K562 (cell line): ENCODE data around the gene CST6. TPM values are rescaled to one million over a fixed set of nuclear protein-coding genes. Genes with fewer than 3 reads are reported as not detected.
A peak's percentile ranks its signal among the peaks of the same experiment; 100 is the strongest.

Experiments used
- CCNT2 ChIP-seq: IDR thresholded peaks from 2 replicates; pipeline ENCODE4 v1.6.1; 2011; ENCODE audit warnings: borderline replicate concordance, low read depth, mild to moderate bottlenecking, moderate library complexity, mixed read lengths, low read length; ENCODE audit not compliant: insufficient read length; ENCODE audit errors: extremely low read depth
- GTF2E2 ChIP-seq: fragments of 200-800 bp; sonication (Bioruptor generic); IDR thresholded peaks from 2 replicates; pipeline ENCODE4 v1.6.1; 2016; ENCODE audit warnings: missing genetic modification characterization, missing compliant biosample characterization
- MAZ ChIP-seq, 2 experiments: fragments of 450-650 bp in 1 of 2; sonication (generic) in 1 of 2; formaldehyde crosslinking; IDR thresholded peaks in 1 of 2; conservative IDR thresholded peaks in 1 of 2; 2 replicates each; pipeline versions ENCODE4 v1.4.0 to v1.5.0; 2020; ENCODE audit warnings: mild to moderate bottlenecking in 1 of 2, missing genetic modification reagents in 1 of 2
- NEUROD1 ChIP-seq: fragments of 150-350 bp; IDR thresholded peaks from 2 replicates; pipeline ENCODE4 v1.6.1; 2014; ENCODE audit warnings: borderline replicate concordance, low read length, low read depth; ENCODE audit not compliant: partially characterized antibody
- NFRKB ChIP-seq: fragments of 450-650 bp; IDR thresholded peaks from 2 replicates; pipeline ENCODE4 v1.6.1; 2016; ENCODE audit warnings: low read depth
- NFYB ChIP-seq: IDR thresholded peaks from 2 replicates; pipeline ENCODE4 v1.6.1; 2011; ENCODE audit warnings: mild to moderate bottlenecking, moderate library complexity; ENCODE audit not compliant: insufficient read length; ENCODE audit errors: extremely low read depth
- POLR2A ChIP-seq: fragments of 450-650 bp; conservative IDR thresholded peaks from 2 replicates; pipeline ENCODE4 v1.6.1; 2016
- POLR2G ChIP-seq: fragments of 200-400 bp; formaldehyde crosslinking; IDR thresholded peaks from 2 replicates; pipeline ENCODE4 v1.6.1; 2017; ENCODE audit warnings: low read depth, mild to moderate bottlenecking, antibody characterized with exemption, low read length, moderate library complexity
- SREBF1 ChIP-seq: fragments of 150-350 bp; IDR thresholded peaks from 2 replicates; pipeline ENCODE4 v1.6.1; 2014; ENCODE audit warnings: antibody characterized with exemption, low read depth, low read length, borderline replicate concordance
- TAF7 ChIP-seq: fragments of 450-650 bp; IDR thresholded peaks from 2 replicates; pipeline ENCODE4 v1.6.1; 2016; ENCODE audit warnings: missing genetic modification characterization, missing compliant biosample characterization
- U2AF1 ChIP-seq: fragments of 200-400 bp; formaldehyde crosslinking; optimal IDR thresholded peaks from 2 replicates; pipeline ENCODE3; 2017; ENCODE audit warnings: mild to moderate bottlenecking, low read depth, low read length, moderate library complexity
- WHSC1 ChIP-seq: IDR thresholded peaks from one replicate; pipeline ENCODE4 v1.6.1; 2012; ENCODE audit warnings: low read length, control low read depth, inconsistent platforms
- ZBED1 ChIP-seq: IDR thresholded peaks from 2 replicates; pipeline ENCODE4 v1.6.1; 2014
- ZBTB33 ChIP-seq: sonication (generic); formaldehyde crosslinking; IDR thresholded peaks from 2 replicates; pipeline ENCODE4 v1.8.1; 2023; ENCODE audit warnings: mild to moderate bottlenecking, missing genetic modification reagents
- ZNF75A ChIP-seq: fragments of 450-650 bp; formaldehyde crosslinking; IDR thresholded peaks from 2 replicates; pipeline ENCODE4 v1.4.0; 2020; ENCODE audit warnings: mild to moderate bottlenecking
- polyA plus RNA-seq, 8 experiments: library from polyadenylated mRNA; depleted of rRNA in 4 of 8; stranded (reverse) in 5 of 8; unstranded in 3 of 8; fragments of >200 nt; fragmentation: Nextera tagmentation in 2 of 8; fragmentation: Illumina TruSeq in 1 of 8; extraction: Ambion mirVana in 2 of 8; extraction: Trizol in 1 of 8; gene quantifications; 2 replicates each; pipeline versions ENCODE4 v1.2.1 to v1.2.3, GENCODE V29; 2011 to 2014; ENCODE audit warnings: inconsistent platforms in 1 of 8, missing spikeins in 1 of 8
- total RNA-seq, 7 experiments: library from RNA; depleted of rRNA in 6 of 7; stranded (reverse); fragments of >200 nt in 6 of 7; fragmentation: Illumina TruSeq in 2 of 7; extraction: Trizol in 2 of 7; gene quantifications; 2 replicates each; pipeline versions ENCODE4 v1.2.1 to v1.2.3, GENCODE V29; 2011 to 2021; ENCODE audit warnings: low replicate concordance in 1 of 7
- TF ChIP-seq, protein P1 (sequence below), 2 experiments: fragments of 450-650 bp in 1 of 2; sonication (generic) in 1 of 2; formaldehyde crosslinking in 1 of 2; IDR thresholded peaks; 2 replicates each; pipeline versions ENCODE4 v1.7.1 to v1.9.0; 2016 to 2022; ENCODE audit warnings: inconsistent platforms in 1 of 2, mild to moderate bottlenecking in 1 of 2, missing genetic modification reagents in 1 of 2

CST6 gene
- total and polyA plus RNA-seq, 9 of the 15 experiments (the other 6 are each of a cell fraction or from before 2014, with no cell fraction given) = not detected

DNA sequence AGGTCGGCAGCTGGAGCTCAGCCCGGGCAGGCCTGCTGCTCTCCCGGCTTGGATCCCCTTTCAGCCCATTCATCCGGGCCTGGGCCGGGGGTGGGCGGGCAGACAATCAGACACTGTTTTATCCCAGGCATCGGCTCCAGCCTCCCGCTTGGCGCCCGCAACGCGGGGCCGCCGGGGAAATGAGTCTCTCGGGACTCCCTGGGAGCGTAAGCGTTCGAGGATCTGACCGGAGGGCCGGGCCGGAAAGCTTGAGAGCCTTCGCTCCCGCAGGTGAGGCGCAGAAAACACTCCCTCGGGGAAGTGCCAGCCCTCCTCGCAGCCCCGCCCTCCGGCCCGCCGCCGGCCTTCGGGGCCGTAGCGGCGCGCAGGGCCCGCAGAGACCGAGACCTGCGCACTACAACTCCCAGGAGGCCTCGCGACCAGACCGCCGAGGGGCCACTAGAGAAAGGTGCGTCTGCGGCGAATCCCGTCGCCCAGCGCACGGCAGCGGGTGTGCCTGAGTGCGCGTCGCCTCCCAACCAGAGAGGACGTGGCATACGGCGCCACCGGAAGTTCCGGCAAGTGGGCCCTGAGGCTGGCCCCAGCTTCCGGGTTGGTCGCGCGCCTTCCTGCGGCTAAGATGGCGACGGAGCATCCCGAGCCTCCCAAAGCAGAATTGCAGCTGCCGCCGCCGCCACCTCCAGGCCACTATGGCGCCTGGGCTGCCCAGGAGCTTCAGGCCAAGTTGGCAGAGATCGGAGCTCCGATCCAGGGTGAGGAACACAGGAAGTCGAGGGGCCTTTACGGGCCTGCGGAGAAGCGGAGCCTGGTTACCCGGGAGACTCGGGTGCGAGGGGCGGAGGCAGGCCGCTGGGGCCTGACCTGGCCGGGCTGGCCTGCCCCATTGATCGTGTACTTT is 40.2 kb downstream of the CST6 start, which contains the start of gene SF3B2 (continued):
- peak; percentile 81 for TF ChIP-seq CCNT2
- no peak for TF ChIP-seq U2AF1
- TF ChIP-seq ZNF75A (CRISPR knock-in tag) = no peak
- TF ChIP-seq NEUROD1 = peak; percentile 24
- TF ChIP-seq WHSC1 = no peak
- peak; percentile 99 for TF ChIP-seq POLR2G
- TF ChIP-seq POLR2A = peak; percentile 94
- 0 out of 2 replicates have a peak, but pooled peaks have one; percentile 6 for TF ChIP-seq ZBED1
- peak; percentile 57; the same call in 1 of the 2 replicates for TF ChIP-seq SREBF1
- TF ChIP-seq NFYB = peak; percentile 11
- TF ChIP-seq, protein P1, sequence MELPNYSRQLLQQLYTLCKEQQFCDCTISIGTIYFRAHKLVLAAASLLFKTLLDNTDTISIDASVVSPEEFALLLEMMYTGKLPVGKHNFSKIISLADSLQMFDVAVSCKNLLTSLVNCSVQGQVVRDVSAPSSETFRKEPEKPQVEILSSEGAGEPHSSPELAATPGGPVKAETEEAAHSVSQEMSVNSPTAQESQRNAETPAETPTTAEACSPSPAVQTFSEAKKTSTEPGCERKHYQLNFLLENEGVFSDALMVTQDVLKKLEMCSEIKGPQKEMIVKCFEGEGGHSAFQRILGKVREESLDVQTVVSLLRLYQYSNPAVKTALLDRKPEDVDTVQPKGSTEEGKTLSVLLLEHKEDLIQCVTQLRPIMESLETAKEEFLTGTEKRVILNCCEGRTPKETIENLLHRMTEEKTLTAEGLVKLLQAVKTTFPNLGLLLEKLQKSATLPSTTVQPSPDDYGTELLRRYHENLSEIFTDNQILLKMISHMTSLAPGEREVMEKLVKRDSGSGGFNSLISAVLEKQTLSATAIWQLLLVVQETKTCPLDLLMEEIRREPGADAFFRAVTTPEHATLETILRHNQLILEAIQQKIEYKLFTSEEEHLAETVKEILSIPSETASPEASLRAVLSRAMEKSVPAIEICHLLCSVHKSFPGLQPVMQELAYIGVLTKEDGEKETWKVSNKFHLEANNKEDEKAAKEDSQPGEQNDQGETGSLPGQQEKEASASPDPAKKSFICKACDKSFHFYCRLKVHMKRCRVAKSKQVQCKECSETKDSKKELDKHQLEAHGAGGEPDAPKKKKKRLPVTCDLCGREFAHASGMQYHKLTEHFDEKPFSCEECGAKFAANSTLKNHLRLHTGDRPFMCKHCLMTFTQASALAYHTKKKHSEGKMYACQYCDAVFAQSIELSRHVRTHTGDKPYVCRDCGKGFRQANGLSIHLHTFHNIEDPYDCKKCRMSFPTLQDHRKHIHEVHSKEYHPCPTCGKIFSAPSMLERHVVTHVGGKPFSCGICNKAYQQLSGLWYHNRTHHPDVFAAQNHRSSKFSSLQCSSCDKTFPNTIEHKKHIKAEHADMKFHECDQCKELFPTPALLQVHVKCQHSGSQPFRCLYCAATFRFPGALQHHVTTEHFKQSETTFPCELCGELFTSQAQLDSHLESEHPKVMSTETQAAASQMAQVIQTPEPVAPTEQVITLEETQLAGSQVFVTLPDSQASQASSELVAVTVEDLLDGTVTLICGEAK (IDR thresholded peaks at IDR 0.05) = peak; percentile 98
- TF ChIP-seq, protein P1 (CRISPR knock-in tag; IDR thresholded peaks at IDR 0.05) = no peak
- peak; percentile 94 for TF ChIP-seq TAF7 (tag)
- TF ChIP-seq GTF2E2 (tag) = peak; percentile 78
- peak; percentile 10; the same call in 1 of the 2 replicates for TF ChIP-seq ZBTB33
- TF ChIP-seq MAZ (CRISPR knock-in tag; conservative IDR thresholded peaks at IDR 0.05 in 1 of 2, IDR thresholded peaks at IDR 0.05 in 1 of 2) = peak; percentile 96 to 97
- peak; percentile 92 for TF ChIP-seq NFRKB
